Measurements from ENCODE around the gene NHLRC4.

Gene NHLRC4

DNA sequence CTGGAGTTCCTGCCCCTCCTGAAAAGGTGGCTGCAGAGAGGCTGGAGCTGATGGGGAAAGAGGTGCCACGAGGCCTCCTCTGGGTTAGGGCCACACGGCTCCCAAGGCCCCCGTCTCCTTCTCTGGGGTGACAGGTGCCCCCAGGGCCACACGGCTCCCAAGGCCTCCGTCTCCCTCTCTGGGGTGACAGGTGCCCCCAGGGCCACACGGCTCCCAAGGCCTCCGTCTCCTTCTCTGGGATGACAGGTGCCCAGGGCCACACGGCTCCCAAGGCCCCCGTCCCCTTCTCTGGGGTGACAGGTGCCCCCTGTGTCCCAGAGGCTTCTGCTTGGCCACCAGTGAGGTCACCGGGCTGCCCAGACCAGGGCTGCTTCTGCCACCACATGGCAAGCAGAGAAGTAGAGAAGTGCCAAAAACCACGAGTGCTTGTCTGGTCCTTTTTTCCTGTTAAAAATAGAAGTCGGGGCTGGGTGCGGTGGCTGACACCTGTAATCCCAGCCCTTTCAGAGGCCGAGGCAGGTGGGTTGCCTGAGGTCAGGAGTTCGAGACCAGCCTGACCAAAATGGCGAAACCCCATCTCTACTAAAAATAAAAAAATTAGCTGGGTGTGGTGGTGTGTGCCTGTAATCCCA is 35.2 kb upstream of the NHLRC4 start:
- DNase-seq: no peak

DNA sequence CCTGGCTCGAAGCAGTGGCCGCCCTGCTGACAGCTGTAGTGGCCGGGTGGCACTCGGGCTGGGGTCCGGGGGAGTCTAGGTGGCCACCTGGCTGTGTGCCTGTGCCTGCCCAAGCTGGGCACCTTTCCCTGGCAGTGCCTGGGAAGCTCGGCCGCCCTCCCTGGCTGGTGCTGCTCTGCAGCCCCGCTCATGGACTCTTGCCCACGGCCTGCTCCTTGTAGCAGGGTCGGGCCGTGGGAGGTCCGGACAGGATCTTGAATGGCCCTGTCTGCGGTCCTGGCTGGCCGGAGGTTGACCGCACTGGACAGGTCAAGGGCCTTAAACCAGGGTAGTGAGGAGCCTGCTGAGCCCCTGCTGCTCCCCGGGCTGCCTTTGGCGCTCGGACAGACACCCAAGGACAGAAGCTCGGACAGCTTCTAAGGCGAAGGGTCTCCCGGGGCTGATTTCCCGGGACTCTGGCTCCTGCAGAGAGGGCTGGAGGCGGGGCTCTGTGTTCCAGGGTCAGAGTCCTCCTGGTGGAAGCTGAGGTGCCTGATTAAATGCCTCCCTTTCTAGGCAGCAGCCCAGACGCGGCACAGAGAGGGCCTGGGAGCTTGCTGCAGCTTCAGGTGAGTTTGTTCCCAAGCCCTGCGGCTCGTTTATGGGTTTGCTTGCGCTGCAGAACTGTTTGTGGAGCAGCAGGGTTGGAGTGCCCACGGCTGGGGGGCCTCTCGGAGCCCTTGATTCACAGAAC is 33.2 kb upstream of the NHLRC4 start:
- DNase-seq: peak; percentile 31

DNA sequence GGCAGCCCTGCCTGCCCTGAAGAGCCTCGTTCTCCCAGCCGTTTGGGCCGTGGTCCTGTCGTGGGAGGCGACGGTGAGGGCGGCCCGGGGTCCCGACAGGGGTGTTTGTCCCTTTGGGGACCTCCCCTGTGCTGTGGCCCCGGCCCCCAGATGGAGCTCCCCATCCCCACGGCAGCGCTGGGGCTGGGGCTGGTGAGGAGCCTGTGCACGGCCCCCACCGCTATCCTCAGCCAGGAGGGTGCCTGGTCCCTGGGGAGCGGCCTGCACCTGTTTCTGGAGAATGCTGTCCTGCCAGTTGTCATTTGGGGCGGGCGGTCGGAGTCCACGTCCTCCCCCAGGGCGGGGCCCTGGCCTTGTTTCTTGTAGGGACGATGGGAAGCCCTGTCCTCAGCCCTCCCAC is 32.7 kb upstream of the NHLRC4 start:
- DNase-seq: no peak

DNA sequence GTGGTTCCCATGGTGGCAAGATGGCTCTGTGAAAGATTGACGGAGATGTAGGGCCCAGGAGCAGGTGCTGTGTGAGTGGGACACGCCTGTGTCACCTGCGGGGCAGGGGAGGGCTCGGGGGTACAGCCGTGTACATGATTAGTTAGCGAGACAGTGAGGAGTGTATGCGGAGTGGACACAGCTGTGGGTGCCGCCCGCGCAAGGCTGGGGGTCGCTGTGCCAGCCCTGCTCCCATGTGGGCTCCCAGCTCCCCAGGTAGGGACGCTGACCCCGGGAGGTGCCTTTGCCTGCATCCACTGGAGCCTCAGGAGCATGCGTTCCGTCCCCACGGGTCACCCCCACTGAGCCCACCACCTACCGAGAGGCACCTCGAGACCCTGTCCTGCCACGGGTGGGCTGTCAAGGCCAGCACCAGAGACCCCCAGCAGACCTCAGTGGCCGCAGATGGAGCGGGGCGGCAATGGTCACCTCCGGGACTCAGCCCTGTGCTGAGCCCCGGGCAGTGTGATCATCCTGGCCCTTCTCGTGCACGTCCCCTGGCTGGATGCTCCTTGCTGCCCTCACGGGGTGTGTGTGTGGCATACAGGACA is 31.9 kb upstream of the NHLRC4 start:
- DNase-seq: no peak

DNA sequence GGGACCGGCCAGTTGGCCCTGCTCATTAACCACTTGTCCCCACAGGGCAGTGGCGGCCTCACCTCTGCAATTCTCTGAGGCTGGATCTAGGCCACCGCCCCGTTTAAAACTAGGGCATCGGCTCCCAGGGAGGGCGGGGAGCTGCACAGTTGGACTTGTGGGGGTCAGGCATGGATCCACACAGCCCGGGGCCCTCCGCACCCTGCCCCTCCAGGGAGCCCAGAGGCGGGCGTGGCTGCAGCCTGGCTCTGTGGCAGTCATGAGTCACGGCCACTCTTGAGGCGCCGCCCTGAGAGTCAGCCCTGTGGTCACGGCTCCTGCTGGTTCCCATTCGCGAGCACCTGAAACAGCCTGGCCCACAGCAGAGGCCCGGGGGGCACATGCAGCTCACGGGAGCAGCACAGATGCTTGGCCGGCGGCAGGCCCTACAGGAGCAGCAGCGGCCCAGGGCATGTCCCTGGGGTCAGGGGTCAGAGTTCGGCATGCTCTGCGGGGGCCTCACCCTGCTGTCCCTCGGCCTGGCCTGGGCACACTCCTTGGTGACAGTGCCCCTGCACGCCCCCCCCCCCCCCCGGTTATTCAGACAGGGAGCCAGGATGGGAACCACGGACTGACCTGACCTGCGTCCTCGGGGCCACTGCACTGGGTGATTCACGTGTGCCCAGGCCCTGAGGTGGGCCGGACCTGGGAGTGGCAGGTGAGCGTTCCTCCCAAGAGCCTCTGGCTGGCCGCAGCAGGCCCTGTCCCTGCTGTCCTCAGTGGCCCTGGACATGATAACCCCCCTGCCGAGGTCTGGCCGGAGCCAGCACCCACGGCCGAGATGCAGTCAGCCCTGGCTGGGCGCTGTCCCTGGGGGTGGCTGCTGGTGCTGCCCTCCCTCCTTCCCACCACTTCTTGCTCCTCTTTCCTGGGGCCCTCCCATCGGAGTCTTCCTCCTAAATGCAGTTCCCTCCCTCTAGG is 31.1 kb upstream of the NHLRC4 start:
- peak; percentile 90 for DNase-seq

DNA sequence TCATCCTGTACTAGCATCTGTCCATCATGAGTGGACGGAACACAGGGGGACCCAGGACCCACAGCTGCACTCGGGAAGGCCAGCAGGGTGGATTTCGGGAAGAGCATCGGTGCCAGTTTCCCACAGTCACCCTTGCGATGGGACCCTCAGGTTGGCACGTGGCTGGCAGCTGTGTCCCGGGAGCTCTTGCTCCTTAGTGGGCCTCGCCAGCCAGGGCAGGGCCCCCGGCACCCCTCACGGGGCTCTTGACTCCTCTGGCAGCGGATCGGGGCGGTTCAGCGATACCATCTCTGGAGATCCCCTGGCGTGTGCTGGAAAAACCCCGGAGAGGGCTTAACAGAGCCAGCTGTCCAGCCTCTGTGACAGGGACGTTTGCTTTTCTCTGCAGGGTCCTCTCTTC is 30.1 kb upstream of the NHLRC4 start:
- DNase-seq: no peak

DNA sequence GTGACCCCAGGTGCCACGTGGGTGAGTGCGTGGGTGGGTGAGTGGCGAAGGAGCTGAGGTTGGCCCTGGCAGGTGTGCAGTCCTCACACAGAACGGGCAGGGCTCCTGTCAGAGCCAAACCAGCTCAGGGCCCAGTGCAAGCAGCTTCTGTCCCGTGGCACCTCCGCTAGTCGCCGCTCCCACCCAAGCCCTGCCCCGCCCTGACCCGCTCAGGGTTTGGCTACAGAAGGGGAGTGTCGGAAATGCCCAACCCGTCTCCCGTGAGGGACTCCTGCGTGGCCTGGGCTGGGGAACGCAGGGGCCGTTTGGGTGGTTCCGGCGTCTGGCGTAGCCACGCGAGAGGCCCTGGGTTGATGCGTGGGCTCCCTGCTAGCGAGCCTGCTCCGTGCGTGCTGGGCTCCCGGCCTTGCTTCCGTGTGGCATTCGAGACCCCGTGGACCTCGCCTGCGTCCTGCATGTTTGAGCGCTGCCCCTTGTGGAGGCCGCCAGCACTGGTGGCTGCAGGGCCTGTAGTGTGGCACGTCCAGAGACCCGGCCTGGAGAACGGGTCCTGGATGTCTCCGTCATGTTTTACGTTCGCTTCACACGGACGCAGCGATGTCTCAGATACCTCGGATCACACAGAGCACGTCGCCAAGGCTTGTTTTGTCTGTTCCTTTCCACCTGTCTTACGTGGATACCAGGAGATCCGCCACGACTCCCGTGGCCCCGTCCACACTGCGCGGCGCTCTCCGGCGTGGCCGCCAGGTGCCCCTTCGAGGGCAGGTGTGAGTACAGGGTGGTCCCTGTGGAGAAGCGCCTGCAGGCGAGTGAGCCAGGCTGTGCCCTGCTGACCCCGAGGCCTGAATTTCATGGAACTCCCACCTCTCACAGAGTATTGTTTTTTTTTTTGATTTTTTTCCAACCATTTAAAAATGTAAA is 29.1 kb upstream of the NHLRC4 start:
- DNase-seq: no peak

DNA sequence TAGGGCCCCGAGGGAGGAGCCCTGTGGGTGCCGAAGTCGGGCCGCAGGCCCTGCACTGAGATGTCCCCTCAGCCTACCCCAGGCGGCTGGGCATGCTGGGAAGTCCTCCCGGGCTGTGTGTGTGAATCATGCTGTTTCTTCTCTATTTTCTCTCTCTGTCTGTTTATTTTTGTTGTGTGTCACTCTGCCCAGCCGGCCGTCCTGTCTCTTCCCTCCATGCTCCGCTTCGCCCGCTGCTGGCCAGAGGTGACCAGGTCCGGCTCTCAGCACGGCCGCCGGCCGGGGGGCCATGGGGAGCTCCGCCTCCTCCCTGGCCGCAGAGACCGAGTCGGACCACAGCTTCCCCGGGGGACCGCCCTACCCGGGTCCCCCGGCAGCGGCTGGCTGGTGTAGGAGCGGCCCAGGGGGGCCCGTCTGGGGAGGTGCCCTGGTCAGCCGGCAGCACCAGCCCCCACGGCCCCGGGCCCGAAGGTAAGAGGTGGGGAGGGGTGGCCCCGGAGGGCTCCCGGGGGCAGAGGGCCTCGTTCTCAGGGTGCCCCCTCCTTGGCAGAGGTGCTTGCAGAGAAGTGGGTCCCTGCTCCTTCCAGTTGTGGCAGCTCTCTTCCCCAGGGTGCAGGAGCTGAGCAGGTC is 26.8 kb upstream of the NHLRC4 start:
- DNase-seq: no peak

DNA sequence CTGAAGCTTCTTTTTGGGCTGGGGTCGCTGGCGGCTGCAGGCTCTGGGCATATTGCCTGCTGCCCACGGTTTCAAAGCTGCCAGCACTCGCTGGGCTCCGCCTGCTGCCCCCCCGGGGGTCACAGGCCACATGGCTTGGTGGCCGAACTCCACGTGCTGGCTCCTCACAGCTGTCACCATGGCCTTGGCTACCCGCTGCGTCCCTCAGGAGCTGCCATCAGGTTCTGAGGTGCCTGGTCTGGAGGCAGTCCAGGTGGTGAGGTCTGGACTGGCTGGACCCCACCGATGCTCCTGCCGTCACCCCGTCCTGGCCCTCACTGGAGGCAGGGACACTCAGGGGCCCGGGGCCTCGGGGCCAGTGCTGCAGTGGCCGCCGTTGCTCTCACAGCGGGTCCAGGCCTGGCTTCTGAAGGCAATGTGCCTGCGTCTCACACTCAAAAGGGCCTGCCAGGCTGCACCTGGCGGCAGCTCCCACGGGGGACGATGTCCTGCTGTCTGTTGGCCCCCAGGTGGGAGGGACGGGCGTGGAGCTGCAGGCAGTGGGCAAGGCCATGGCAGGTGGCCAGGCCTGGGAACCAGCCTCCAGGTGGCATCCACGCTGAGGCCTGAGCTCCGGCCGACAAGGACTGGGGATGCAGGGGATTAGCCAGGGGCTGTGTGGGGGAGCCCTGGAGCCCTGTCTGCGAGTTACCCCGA is 26.0 kb upstream of the NHLRC4 start:
- no peak for DNase-seq

DNA sequence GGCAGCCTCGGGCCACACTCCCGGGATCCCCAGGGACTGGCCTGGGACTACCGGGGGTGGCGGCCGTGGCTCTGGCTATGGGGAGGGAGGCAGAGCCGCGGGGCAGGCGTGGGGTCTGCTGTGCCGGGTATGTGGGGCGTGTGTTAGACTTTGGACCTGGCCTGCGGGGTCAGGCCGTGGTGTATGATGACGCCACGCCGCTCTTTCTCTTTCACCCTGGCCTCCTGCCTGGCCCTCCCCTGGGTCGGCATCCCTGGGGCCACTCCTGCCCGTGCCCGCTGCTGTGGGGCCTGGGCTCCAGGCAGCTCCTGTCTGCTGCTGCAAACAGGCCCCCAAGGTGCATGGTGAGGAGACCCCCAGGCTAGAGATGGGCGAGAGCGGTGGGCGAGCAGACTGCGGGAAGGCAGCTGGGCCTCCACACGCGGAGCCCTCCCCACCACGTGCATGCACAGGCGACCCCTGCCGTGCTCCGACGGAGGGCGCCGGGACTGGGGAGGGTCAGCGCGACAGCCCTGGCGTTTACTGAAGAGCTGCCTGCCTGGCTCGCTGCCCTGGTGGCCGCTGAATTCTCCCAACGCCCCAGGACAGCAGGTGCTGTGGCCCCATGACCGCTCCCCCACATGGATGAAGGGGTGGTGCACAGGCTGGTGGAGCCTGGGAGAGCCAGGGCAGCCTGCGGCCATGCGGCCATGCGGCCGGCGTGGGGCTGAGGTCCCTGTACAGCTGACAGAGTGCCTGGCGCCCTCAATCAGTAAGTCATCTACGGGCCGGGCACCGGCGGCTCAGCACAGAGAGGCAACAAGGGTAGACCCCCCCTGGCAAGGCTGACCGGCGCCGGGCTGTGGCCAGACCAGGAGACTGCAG is 23.3 kb upstream of the NHLRC4 start:
- no peak for DNase-seq

DNA sequence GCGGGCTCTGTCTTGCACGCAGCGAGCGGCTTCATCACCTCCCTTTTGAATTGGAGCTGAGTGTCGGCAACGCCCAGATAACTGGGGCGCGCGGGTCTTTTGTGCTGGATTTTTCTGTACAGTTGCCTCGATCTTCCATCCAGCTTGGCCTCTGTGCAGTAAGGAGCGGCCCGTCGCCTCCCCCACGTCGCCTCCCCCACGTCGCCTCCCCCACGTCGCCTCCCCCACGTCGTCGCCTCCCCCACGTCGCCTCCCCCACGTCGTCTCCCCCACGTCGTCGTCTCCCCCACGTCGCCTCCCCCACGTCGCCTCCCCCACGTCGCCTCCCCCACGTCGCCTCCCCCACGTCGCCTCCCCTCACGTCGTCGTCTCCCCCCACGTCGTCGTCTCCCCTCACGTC is 22.3 kb upstream of the NHLRC4 start:
- no peak for DNase-seq

DNA sequence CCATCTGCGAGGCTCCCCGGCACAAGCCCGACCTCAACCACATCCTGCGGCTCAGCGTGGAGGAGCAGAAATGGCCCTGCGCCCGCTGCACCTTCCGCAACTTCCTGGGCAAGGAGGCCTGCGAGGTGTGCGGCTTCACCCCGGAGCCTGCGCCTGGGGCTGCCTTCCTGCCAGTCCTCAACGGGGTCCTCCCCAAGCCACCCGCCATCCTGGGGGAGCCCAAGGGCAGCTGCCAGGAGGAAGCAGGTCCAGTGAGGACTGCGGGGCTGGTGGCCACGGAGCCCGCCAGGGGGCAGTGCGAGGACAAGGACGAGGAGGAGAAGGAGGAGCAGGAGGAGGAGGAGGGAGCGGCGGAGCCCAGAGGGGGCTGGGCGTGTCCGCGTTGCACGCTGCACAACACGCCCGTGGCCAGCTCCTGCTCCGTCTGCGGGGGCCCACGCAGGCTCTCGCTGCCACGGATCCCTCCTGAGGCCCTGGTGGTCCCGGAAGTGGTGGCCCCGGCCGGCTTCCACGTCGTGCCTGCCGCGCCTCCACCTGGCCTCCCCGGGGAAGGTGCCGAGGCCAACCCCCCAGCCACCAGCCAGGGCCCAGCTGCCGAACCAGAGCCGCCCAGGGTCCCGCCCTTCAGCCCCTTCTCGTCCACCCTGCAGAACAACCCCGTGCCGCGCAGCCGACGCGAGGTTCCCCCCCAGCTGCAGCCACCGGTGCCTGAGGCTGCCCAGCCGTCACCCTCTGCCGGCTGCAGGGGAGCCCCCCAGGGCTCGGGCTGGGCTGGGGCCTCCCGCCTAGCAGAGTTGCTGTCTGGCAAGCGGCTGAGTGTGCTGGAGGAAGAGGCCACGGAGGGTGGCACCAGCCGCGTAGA is 19.7 kb upstream of the NHLRC4 start:
- DNase-seq: peak; percentile 66

DNA sequence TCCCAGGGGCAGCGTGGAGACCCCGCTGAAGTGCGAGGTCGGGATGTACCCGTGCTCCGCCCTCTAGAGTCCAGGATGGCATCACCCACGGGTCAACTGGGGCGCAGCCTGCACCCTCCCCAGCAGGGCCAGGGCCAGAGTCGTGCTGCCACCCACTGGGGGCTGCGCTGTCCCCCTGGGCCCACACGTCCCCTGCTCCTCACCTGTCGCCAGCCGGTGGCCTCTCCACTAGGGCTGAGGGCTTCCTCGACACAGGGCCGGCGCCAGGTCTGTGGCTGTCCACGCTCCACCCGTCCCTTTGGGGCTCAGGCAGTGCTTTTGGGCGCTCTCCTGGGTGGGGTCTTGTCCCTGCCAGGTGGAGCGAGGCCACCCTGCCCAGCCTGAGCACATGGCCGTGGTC is 18.2 kb upstream of the NHLRC4 start:
- no peak for DNase-seq

DNA sequence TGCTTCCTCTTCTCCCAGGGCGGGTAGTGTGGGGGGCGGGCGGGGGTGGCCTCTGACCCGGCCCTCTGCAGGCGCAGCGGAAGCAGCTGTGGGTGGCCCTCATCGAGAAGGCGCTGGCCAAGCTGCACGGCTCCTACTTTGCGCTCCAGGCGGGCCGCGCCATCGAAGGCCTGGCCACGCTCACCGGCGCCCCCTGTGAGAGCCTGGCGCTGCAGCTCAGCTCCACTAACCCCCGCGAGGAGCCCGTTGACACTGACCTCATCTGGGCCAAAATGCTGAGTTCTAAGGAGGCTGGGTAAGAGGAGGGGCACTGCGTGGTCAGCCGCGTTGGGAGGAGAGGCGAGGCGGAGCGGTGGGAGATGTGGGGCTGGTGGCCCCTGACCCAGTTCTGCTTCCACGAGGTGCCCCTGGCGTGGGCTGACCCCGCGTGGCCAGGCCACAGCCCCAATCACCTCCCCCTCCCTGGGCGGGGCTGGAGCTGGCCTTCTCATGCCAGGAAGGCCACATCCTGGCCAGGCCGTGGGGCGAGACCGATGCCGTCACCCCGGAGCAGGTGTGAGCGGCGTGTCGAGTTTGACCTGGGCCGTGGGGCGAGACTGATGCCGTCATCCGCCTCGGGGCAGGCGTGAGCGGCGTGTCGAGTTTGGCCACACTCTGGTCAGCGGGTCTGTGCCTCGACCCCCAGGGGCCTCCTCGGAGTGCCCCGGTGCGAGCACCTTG is 17.1 kb upstream of the NHLRC4 start:
- DNase-seq: no peak

DNA sequence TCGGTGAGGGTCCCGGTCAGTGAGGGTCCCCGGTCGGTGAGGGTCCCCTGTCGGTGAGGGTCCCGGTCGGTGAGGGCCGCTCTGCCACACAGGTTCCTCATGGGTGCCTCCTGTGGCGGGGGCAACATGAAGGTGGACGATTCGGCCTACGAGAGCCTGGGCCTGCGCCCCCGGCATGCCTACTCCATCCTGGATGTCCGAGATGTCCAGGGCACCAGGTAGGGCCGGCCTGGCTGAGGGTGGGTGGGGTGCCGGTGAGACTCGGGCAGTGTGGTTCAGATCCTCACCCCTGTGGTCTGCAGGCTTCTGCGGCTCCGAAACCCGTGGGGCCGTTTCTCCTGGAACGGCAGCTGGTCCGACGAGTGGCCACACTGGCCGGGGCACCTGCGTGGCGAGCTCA is 15.6 kb upstream of the NHLRC4 start:
- DNase-seq: no peak

DNA sequence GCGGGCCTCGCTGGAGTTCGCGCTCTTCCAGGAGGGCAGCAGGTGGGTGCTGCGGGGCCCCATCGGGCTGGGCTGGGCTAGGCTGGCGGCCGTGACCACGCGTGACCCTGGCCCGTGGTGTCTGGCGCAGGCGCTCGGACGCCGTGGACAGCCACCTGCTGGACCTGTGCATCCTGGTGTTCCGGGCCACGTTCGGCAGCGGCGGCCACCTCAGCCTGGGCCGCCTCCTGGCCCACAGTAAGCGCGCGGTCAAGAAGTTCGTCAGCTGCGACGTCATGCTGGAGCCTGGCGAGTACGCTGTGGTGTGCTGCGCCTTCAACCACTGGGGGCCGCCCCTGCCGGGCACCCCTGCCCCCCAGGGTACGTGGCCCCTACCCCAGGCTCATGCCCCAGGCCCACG is 14.6 kb upstream of the NHLRC4 start:
- DNase-seq: no peak

DNA sequence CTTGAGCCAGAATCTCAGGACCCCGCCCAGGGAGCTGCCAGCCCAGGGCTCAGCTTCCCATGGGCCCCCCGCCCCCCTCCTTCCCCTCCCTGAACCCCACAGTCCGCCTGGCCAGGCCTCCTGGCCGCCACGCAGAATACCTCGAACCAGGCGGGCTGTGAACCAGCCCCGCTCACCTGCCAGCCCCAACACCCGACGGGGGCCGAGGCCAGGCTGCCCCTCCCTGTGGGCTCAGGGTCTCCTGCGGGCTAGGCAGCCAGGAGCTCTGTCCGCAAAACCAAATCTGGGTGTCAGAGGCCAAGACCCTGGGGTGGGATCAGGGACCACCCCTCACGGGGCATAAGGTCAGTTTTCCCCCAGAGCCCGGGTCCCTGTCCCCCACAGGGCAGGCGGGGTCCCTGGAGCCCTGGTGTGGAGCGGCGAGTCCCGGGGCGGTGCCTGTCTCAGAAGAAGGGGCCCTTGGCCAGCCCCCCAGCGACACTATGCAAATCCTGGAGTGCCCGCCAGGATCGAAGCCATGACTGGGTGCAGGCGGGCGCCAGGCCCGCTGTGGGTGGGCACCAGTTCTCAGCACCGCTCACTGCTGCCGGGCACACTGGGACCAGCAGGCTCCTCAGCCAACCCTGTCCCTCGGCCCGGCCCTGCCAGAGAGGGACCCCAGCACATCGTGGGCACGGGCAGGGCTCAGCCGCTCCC is 13.1 kb upstream of the NHLRC4 start:
- no peak for DNase-seq

DNA sequence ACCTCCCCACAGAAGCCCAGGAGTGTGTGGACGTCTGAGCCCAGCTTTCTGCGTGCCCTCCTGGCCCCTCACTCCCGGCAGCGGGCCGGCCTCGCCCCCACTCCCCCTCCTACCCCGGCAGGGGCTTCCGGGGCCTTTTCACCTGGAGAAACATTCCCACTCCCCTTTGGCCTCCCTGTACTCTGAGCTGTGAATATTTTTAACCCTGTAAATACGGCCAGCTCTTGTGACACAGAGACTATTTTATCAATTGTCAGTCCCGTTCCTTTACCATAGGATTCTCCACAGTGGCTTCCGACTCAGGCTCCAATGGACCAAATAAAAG is 12.5 kb upstream of the NHLRC4 start:
- DNase-seq: no peak
